Loucy (cell line): ENCODE results near the gene TMEM9.

Source experiments
- H2AFZ ChIP-seq: fragments of 200-600 bp; sonication (generic); 2 replicates; pipeline ENCODE4 v1.6.0; 2016; ENCODE audit warnings: antibody characterized with exemption, mild to moderate bottlenecking, low read length, moderate library complexity
- H3F3A ChIP-seq: fragments of 200-600 bp; 2 replicates; pipeline ENCODE4 v1.6.0; 2016; ENCODE audit warnings: antibody characterized with exemption, low read depth, mild to moderate bottlenecking
- H3K27me3 ChIP-seq: fragments of 200-600 bp; sonication (generic); 2 replicates; pipeline ENCODE4 v1.6.1; 2014; ENCODE audit warnings: low read length, mild to moderate bottlenecking; ENCODE audit not compliant: insufficient read depth, poor library complexity, severe bottlenecking
- H3K36me3 ChIP-seq: fragments of 200-600 bp; sonication (generic); 2 replicates; pipeline ENCODE4 v1.6.1; 2016; ENCODE audit warnings: low read length; ENCODE audit not compliant: insufficient read depth
- H3K4me1 ChIP-seq: fragments of 200-600 bp; sonication (generic); 2 replicates; pipeline ENCODE4 v1.5.1; 2014; ENCODE audit warnings: low read length, mild to moderate bottlenecking; ENCODE audit not compliant: insufficient read depth, poor library complexity, severe bottlenecking
- H3K4me2 ChIP-seq: fragments of 200-600 bp; sonication (generic); 2 replicates; pipeline ENCODE4 v1.6.0; 2014; ENCODE audit warnings: antibody characterized with exemption, low read length, low read depth, mild to moderate bottlenecking; ENCODE audit not compliant: poor library complexity, severe bottlenecking
- H3K4me3 ChIP-seq: fragments of 200-600 bp; sonication (generic); 2 replicates; pipeline ENCODE4 v1.5.1; 2014; ENCODE audit warnings: low read length, mild to moderate bottlenecking, mixed read lengths; ENCODE audit not compliant: poor library complexity, severe bottlenecking
- H3K79me2 ChIP-seq: fragments of 200-600 bp; sonication (generic); 2 replicates; pipeline ENCODE4 v1.6.1; 2014; ENCODE audit warnings: low read length; ENCODE audit not compliant: insufficient read depth
- H3K9ac ChIP-seq: fragments of 200-600 bp; sonication (generic); 2 replicates; pipeline ENCODE4 v1.6.0; 2014; ENCODE audit warnings: mild to moderate bottlenecking, low read depth, low read length, moderate library complexity; ENCODE audit not compliant: poor library complexity, severe bottlenecking
- H3K9me2 ChIP-seq: fragments of 200-600 bp; sonication (generic); replicated peaks from 2 replicates; pipeline ENCODE4 v1.6.1; 2016; ENCODE audit warnings: low read depth, low read length, mixed read lengths
- H3K9me3 ChIP-seq: fragments of 200-600 bp; sonication (generic); 2 replicates; pipeline ENCODE4 v1.6.1; 2014; ENCODE audit warnings: mild to moderate bottlenecking, antibody characterized with exemption, low read length, low read depth; ENCODE audit not compliant: insufficient read depth
- H4K20me1 ChIP-seq: fragments of 200-600 bp; sonication (generic); 2 replicates; pipeline ENCODE4 v1.6.0; 2014; ENCODE audit warnings: antibody characterized with exemption, low read length, mild to moderate bottlenecking; ENCODE audit not compliant: insufficient read depth, poor library complexity, severe bottlenecking
- CTCF ChIP-seq: fragments of 200-600 bp; sonication (generic); conservative IDR thresholded peaks from 2 replicates; pipeline ENCODE4 v1.5.1; 2014; ENCODE audit warnings: mild to moderate bottlenecking, antibody characterized with exemption, low read length
- EZH2phosphoT487 ChIP-seq: fragments of 200-600 bp; IDR thresholded peaks from 2 replicates; pipeline ENCODE4 v1.6.1; 2018; ENCODE audit warnings: antibody characterized with exemption, mild to moderate bottlenecking, moderate library complexity, borderline replicate concordance

TMEM9 gene

GRCh38 chr1:201085902-201086735, 68.2 kb downstream of the TMEM9 start:
- H3K4me1 ChIP-seq: no peaks in the 10 kb centered on the region
- no peak overlapping the region for H3K4me3 ChIP-seq
- no peaks in the 10 kb centered on the region for H3K27me3 ChIP-seq
- H3K9me3 ChIP-seq: no peaks in the 10 kb centered on the region
- no peaks in the 10 kb centered on the region for H4K20me1 ChIP-seq
- no peak overlapping the region for H3K4me2 ChIP-seq
- H2AFZ ChIP-seq: no peak overlapping the region
- no peaks in the 10 kb centered on the region for H3F3A ChIP-seq
- no peaks in the 10 kb centered on the region for H3K79me2 ChIP-seq
- no peaks in the 10 kb centered on the region for H3K36me3 ChIP-seq
- no peak overlapping the region for H3K9ac ChIP-seq
- H3K9me2 ChIP-seq: no peaks in the 10 kb centered on the region
- TF ChIP-seq CTCF: peak; percentile 82
- no peak for TF ChIP-seq EZH2phosphoT487
